MM.1S (cell line): ENCODE data around the gene FGD6.

Source experiments
- CTCF ChIP-seq: fragments of 300-600 bp; sonication (generic); IDR thresholded peaks from 2 replicates; pipeline ENCODE4 v1.5.1; 2016; ENCODE audit warnings: antibody characterized with exemption, low read length, mixed read lengths
- EZH2 ChIP-seq: fragments of 300-600 bp; sonication (generic); optimal IDR thresholded peaks from 2 replicates; pipeline ENCODE3; 2017; ENCODE audit warnings: low read depth, mild to moderate bottlenecking, antibody characterized with exemption, low read length, mixed read lengths

GRCh38 chr12:95207407-95207806 lies 9.9 kb downstream of the FGD6 start:
- TF ChIP-seq CTCF (no peak), EZH2 (no peak)
